Subcutaneous adipose tissue (tissue), 4 donors: ENCODE results near the gene ATP1B1. TPM values are rescaled to one million over a fixed set of nuclear protein-coding genes. Genes with fewer than 3 reads are reported as not detected.

ENCODE experiments used
- CTCF ChIP-seq: fragments of 450-650 bp; IDR thresholded peaks from one replicate; pipeline ENCODE4 v1.5.1; 2016; ENCODE audit warnings: low read depth, mild to moderate bottlenecking, control low read depth, antibody characterized with exemption, moderate library complexity
- total RNA-seq, 4 donors: library from RNA; depleted of rRNA; stranded (reverse); fragments of >200 nt; gene quantifications; one replicate each; pipeline ENCODE4 v1.1.0, GENCODE V29; 2016

Gene ATP1B1
- total RNA-seq, 4 donors from 2014 or later: 12.2 to 77.9 (median 14.7) TPM

DNA sequence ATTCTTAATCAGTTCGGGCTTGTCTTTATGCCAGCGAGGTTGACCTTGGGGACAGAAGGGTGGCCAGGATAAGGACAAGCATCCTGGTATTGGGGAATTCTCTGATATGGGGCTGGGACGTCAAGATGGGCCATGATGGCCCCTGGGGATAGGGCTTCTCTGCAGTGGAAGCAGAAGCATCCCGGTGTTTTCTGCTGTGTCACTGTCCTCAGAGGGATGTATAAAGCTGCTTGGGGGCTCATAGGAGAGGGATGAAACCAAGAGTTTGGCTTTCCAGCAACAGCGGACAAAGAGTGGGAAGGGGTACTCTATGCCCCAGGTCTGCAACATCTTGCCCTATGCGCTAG lies 1.4 kb upstream of the ATP1B1 start:
- TF ChIP-seq CTCF: no peak

DNA sequence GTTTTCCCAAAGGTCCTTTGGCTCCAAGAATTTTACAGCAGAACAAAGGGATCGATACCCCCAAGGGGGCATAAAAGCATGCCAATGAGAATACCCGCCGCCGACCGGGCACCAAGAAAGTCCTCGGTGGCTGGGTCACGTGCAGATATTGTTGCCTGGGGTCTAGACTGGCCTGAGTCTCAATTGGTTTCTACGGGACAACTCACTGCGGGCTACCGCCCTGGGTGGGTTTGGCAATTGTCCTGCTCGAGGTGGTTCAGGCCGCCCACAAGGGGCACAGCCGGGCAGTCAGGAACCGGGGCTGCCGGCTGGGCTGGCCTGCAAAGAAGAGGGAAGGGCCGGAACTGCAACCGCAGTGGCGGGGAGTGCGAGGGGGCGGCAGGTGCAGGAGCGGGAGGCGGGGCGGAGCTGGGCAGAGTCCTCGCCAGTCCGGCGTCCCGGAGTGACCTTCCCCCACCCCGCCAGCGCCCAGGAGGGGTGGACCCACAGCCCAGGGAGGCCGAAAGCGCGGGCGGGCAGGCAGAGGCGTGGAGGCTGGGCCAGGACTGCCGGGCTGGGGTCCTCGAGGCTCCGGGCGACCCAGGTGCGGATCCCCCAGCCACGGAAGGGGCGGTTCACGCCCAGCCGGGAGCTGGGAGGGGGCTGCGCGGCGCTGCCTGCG lies 926 bp upstream of the ATP1B1 start:
- no peak for TF ChIP-seq CTCF

GRCh38 chr1:169106921-169107602 lies 572 bp downstream of the ATP1B1 start:
- no peak for TF ChIP-seq CTCF

DNA sequence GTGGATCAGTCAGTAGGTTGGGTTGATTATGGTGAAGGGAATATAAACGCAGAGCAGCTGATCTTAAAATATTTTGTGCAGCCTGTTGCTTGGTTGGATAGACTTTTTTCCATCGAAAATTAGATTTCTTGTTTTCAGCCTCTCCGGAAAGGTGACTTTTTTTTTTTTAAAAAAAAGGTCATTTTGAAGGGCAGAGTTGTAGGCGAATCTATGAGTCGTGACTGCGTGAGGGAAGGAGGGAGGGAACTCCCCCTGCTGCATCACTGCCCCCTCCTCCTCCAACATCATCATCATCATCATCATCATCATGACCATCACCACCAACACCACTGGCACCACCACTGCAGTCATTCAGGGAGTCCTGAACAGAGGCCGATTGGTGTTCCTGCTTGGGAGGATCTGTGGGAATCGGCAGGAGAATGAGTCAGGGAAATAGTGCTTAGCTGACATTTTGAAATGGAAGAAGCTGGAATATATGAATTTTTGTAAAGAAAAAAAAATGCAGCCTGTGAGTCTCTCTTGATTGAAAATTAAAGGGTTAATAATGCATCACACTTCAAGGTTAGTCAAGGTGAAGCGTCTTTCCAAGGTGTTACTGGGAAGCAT lies 1.2 kb downstream of the ATP1B1 start:
- TF ChIP-seq CTCF: no peak

GRCh38 chr1:169108223-169108622 lies 1.7 kb downstream of the ATP1B1 start:
- no peak for TF ChIP-seq CTCF

GRCh38 chr1:169108863-169109560 lies 2.5 kb downstream of the ATP1B1 start:
- TF ChIP-seq CTCF: no peak

GRCh38 chr1:169109561-169110134 lies 3.2 kb downstream of the ATP1B1 start:
- no peak for TF ChIP-seq CTCF
